Neuron (in vitro differentiated cells): Measurements from ENCODE around the gene EMD.
"Not testable (repeated sequence)": the region's sequence is repeated elsewhere in the genome, so short reads cannot be mapped to it uniquely, and the experiment has no call there.

Source experiments
- H2AFZ ChIP-seq: one replicate; pipeline ENCODE4 v1.6.1; 2013; ENCODE audit warnings: low read depth, mild to moderate bottlenecking, inconsistent platforms, low read length, moderate library complexity
- H3K27me3 ChIP-seq: one replicate; pipeline ENCODE4 v1.6.1; 2013; ENCODE audit warnings: low read length; ENCODE audit not compliant: insufficient read depth
- H3K36me3 ChIP-seq: one replicate; pipeline ENCODE4 v1.6.1; 2013; ENCODE audit warnings: low read length; ENCODE audit not compliant: insufficient read depth
- H3K4me1 ChIP-seq: one replicate; pipeline ENCODE4 v1.6.1; 2013; ENCODE audit warnings: low read length; ENCODE audit not compliant: insufficient read depth
- H3K4me3 ChIP-seq: 2 replicates; pipeline ENCODE4 v1.5.1; 2013; ENCODE audit warnings: mild to moderate bottlenecking, low read length, moderate library complexity
- H3K9me3 ChIP-seq: one replicate; pipeline ENCODE4 v1.6.1; 2013; ENCODE audit warnings: low read length

Gene EMD

DNA sequence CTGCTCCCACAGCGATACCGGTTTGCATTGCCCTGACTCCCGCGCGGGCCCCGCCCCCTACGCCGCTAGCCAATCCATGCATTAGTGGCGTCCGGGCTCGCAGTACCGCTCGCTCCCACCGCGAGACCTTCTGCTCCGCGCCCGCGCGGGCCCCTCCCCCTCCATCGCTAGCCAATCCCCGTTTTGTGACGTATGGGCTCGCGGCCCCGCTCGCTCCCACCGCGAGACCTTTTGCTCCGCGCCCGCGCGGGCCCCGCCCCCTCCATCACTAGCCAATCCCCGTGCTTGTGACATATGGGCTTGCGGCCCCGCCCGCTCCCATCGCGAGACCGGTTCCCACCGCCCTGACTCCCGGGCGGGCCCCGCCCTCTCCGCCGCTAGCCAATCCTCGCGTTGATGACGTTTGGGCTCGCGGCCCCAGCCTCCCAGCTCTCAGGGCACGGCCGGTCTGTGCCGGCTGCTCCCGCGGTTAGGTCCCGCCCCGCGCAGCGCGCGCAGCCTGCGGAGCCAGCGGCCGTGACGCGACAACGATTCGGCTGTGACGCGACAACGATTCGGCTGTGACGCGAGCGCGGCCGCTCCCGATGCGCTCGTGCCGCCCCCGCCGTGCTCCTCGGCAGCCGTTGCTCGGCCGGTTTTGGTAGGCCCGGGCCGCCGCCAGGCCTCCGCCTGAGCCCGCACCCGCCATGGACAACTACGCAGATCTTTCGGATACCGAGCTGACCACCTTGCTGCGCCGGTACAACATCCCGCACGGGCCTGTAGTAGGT is at the start of gene EMD:
Gene EMD (plus strand): TSS at position 497 of the 770 bp plus-strand sequence. CDS start 190 bp downstream, at position 687.
- Histone ChIP-seq H3K27me3 (no peaks in the 10 kb centered on the region), H3K9me3 (no peaks in the 10 kb centered on the region), H3K4me1 (peaks cover 19% of the 10 kb centered on the region), H2AFZ (no peak within 1 kb of the TSS), H3K4me3 (peak within 1 kb of the TSS; percentile 67), H3K36me3 (peaks cover 3% of the 10 kb centered on the region)

DNA sequence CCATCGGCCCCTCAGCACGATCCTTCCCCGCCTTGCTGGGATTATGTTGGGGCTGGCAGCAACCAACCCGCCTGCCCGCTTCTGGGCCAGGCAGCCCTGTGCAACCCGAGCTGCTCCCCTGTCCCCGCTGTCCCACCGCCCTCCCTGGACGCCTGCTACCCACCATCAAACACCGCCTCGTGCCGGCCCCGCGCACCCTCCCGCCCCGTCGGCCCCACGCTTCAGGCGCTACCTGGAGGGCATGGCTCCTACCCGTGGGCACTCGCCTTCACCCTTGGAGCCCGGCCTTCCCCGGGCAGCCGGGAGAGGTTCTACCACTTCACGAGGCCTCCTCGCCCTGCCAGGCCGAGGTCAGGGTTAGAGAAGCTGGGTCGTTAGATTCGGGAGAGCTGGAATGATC is 46.5 kb upstream of the EMD start:
- no peak overlapping the region for H2AFZ ChIP-seq
- no peaks in the 10 kb centered on the region for H3K9me3 ChIP-seq
- H3K27me3 ChIP-seq: peaks cover 40% of the 10 kb centered on the region
- no peaks in the 10 kb centered on the region for H3K36me3 ChIP-seq
- H3K4me1 ChIP-seq: peaks cover 6% of the 10 kb centered on the region
- H3K4me3 ChIP-seq: no peak overlapping the region

DNA sequence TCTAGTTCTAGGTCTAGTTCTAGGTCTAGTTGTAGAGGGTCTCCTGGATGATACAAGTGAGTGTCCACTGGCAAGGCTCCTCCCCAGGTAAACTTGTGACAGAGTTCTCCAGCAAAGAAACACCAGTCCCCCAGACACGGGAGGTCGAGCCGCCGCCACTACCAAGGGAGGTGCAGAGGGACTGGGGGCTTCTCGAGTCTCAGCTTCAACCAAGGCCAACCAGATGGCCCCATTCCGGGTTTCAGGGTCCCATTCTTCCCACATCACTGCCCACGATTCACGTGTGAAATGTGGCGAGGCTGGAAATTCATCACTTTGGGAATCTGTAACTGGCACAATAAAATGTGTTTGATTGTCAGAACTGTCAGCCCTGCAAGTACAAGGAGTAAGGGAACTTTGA is 46.0 kb upstream of the EMD start:
- no peaks in the 10 kb centered on the region for H3K36me3 ChIP-seq
- peaks cover 40% of the 10 kb centered on the region for H3K27me3 ChIP-seq
- no peaks in the 10 kb centered on the region for H3K9me3 ChIP-seq
- no peak overlapping the region for H2AFZ ChIP-seq
- H3K4me3 ChIP-seq: no peak overlapping the region
- H3K4me1 ChIP-seq: peaks cover 6% of the 10 kb centered on the region

DNA sequence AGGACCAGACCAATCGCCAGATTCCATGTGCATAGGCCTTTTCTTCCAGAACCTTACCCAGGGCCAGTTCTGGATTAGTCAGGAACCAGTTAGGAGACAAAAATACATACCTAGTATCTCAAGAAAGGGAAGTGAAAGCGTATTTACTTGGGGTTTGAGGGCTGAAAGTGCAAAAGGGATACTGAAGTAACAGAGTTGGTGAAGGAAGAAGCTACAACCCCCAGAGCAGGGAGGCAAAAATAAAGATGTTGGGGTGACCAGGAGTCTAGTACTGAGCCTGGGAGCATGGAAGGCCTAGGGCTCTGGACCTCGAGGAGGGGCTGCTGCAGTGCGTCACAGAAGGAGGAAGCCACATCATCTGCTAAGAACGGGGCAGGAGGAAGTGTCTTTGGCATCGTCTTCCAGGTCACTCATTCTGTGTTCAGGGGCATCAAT is 45.2 kb upstream of the EMD start:
- Histone ChIP-seq H3K9me3 (no peaks in the 10 kb centered on the region), H2AFZ (no peak overlapping the region), H3K36me3 (no peaks in the 10 kb centered on the region), H3K4me1 (peaks cover 6% of the 10 kb centered on the region), H3K27me3 (peaks cover 40% of the 10 kb centered on the region), H3K4me3 (no peak overlapping the region)

DNA sequence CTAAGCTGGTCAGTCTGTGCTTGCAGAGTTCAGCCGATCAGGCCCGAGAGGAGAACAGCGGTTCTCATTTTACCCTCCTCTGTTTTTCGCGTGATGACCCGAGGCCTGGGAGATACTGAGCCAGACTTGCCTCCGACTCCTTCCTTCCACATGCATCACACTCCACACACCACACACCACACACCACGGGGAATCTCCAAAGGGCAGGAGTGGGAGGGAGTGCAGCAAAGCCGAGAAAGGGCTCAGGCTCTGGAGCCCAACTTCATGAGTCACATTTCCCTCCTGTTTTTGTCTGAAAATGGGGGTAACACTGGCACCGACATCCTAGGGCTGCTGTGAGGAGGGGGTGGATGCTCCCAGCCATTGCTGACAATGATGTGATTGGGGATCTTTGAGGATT is 44.6 kb upstream of the EMD start:
- Histone ChIP-seq H3K4me1 (peaks cover 2% of the 10 kb centered on the region), H2AFZ (no peak overlapping the region), H3K9me3 (no peaks in the 10 kb centered on the region), H3K27me3 (peaks cover 35% of the 10 kb centered on the region), H3K4me3 (no peak overlapping the region), H3K36me3 (no peaks in the 10 kb centered on the region)

DNA sequence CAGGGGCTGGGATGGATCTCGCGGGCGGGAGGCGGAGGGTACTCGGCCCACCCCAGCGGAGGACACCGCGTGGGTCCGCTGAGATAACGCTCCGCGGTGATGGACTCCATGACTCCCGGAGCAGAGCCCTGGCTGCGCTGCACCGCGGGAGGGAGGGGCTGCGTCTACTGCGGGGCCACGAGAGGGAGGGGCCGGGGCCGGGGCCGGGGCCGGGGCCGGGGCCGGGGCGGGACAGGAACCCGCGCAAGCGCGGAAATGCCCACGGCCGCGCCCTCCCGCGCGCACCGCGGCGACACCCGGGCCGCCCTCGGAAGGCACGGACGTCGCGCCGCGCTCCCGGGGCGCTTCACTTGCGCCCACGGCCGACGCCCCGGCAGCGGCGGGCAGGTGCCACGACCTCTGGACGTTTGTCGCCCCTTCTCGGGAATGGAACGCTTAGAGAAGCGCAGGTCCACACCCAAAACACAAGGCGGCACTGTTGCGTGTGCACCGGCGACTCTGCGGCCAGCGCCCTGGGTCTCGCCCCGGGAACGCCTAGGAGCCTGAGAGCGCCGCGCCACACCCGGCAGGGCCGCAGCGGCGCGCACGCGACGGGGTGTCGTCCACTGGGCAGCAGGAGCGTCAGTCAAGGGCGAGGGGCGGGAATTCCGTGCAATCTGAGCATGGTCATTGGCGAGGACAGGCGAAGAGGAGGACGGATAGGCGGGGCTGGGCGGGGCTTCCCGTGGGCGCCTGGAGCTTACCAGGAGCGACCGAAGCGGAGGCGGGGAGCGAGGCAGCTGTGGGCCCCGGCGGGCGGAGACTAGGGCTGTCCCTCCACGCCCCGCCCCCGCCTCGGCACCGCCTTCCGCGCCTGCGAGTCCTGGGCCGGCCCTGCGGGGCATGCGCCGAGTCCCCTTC is 37.4 kb upstream of the EMD start:
- H3K4me1 ChIP-seq, H3K4me3 ChIP-seq, H3K27me3 ChIP-seq, H2AFZ ChIP-seq, H3K36me3 ChIP-seq, H3K9me3 ChIP-seq: not testable (repeated sequence)

DNA sequence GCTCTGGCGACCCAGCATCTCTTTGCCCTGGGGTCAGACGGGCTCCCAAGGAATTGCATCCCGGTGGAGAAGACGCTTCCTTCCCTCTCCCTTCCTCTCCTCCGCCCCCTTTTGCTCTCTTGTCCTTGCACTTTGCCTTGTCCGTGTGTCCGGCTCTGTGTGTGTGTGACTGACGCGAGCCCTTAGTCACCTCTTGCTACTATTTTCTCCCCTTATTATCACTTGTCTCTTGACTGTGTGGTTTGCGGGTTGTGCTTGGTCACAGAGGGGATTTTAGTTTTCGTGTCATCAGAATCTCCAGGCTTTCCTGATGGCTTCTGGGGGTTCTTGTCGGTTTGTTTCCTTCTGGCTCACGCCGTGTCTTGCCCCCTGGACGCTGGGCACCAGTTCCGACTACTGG is 36.0 kb upstream of the EMD start:
- H3K4me3 ChIP-seq, H3K36me3 ChIP-seq, H2AFZ ChIP-seq, H3K9me3 ChIP-seq, H3K27me3 ChIP-seq, H3K4me1 ChIP-seq: not testable (repeated sequence)

DNA sequence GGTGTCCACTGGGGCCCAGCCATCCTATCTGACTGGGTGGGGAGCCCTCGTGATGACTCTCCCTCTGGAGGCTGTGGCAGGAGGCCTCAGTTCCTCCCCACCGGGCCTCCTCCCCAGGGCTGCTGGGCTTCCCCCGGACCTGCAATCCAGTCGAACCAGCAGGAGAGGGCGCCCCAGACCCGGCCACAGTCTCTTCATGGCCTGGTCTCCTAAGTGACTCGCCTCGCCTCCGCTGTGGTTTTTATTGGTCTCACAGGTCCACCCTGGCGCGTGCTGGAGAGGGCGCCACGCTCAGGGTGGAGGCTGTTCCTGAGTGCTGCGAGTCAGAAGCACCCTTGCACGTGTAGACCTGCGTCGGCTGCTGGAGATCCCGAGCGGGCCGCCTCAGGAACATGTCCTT is 35.5 kb upstream of the EMD start:
- not testable (repeated sequence) for H3K9me3 ChIP-seq, H3K27me3 ChIP-seq, H3K4me1 ChIP-seq, H3K4me3 ChIP-seq, H3K36me3 ChIP-seq, H2AFZ ChIP-seq

DNA sequence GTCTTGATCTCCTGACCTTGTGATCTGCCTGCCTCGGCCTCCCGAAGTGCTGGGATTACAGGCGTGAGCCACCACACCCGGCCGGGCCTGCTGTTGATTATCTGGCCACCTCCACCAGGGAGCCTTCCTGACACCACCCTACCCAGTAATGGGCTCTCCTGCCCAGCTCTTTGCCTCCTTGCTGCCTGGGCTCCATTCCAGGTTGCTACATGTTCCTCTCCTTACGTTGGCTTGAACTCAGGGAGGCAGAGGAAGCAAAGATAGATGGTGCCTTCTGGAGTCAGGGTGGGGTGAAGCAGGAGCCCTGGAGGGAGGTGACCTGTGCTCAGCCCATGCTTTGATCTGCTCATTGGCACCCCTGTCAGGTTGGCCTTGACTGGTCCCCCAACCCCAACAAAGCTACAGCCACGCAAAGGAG is 31.0 kb upstream of the EMD start:
- no peak overlapping the region for H3K4me3 ChIP-seq

DNA sequence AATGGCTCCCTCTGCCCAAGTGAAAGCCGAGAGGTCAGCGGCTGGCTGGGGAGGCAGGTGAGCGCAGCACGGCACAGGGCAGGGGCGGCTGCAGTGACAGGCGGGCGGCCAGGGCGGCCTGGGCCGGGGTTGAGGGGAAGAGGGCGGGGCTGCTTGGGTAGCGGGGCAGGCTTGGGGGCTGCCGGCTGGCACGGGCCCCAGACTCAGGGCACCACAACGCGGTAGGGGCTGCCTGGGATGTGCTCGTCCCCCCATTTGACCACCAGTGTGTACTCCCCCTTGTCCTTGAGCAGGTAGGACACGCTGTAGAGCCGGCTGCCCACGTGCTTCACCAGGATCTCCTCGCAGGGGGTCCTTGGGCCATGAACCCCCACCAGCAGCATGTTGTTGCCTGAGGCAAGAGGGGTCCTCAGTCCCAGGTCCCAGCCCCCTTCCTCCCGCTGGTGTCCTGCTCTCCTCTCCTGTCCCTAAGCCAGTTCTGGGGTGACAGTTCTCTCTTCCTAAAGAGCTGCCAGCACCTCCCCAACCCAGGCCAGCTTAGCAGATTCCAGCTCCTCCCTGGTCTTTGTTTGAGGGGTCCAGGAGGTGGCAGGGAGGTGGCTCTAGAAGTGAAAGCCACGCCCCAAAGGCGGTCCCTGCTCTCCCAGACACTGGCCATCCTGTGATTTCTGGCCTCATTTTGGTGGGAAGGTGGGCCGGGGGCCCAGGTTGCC is 30.3 kb upstream of the EMD start:
- H3K9me3 ChIP-seq: no peaks in the 10 kb centered on the region
- H3K27me3 ChIP-seq: no peaks in the 10 kb centered on the region
- peaks cover 38% of the 10 kb centered on the region for H3K36me3 ChIP-seq
- H3K4me3 ChIP-seq: no peak overlapping the region
- H2AFZ ChIP-seq: no peak overlapping the region
- no peaks in the 10 kb centered on the region for H3K4me1 ChIP-seq

More for the DNA sequence above, 31.0 kb upstream of the EMD start:
- peaks cover 31% of the 10 kb centered on the region for H3K36me3 ChIP-seq
- H3K9me3 ChIP-seq: no peaks in the 10 kb centered on the region
- H2AFZ ChIP-seq: no peak overlapping the region
- H3K27me3 ChIP-seq: no peaks in the 10 kb centered on the region
- no peaks in the 10 kb centered on the region for H3K4me1 ChIP-seq

DNA sequence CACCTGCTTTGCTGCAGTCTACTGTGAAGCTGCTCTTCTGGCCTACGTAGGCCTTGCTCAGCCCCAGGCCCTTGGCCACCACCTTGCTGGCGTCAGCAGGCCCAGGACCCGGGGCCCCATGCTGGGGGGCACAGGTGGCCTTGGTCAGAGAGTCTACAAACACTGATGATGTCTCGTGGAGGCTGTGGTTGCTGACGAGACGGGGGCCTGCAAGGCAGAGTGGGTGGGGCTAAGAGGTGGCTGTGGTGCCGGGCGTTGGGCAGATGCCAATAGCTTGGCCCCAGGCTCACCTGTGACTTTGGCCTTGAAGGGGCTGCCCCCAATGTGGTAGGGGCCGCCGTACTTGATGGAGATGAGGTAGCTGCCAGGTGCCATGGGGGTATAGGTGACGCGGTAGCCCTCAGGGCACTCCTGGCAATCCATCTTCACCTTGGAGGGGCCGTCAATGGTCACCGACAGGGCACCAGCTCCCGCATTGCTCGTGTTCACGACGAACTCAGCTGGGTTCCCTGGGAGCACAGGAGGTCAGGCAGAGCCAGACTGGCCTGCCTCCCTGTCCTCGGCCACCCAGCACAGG is 29.6 kb upstream of the EMD start:
- H3K9me3 ChIP-seq: no peaks in the 10 kb centered on the region

DNA sequence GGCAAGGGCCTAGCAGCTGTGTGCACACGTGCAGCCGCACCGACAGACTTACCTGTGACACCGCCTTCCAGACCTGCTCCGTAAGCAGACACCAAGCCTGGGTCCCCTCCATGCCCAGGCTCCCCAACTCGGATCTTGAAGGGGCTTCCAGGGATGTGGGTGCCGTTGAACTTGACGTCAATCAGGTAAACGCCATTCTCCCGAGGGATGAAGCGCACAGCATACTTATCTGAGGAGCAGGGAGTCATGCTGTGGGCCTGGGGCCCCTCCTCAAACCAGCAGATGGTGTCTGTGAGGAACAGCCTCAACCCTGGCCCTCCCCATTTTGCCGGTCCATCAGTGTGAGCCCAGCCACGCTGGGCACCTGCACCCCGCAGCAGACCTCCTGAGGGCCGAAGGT is 29.1 kb upstream of the EMD start:
- peaks cover 44% of the 10 kb centered on the region for H3K36me3 ChIP-seq
- no peaks in the 10 kb centered on the region for H3K9me3 ChIP-seq
- no peak overlapping the region for H3K4me3 ChIP-seq
- no peaks in the 10 kb centered on the region for H3K27me3 ChIP-seq
- H3K4me1 ChIP-seq: no peaks in the 10 kb centered on the region
- no peak overlapping the region for H2AFZ ChIP-seq

More for the DNA sequence above, 29.6 kb upstream of the EMD start:
- no peak overlapping the region for H3K4me3 ChIP-seq
- no peaks in the 10 kb centered on the region for H3K4me1 ChIP-seq
- H2AFZ ChIP-seq: no peak overlapping the region
- peaks cover 44% of the 10 kb centered on the region for H3K36me3 ChIP-seq
- no peaks in the 10 kb centered on the region for H3K27me3 ChIP-seq
